Stomach (tissue), 4 donors: ENCODE data around the gene CASP8AP2.

ENCODE experiments used
- CTCF ChIP-seq, 7 experiments: fragments of 450-650 bp in 4 of 7; fragments of 200-600 bp in 3 of 7; sonication (generic) in 3 of 7; IDR thresholded peaks; one replicate each; pipeline ENCODE4 v1.5.1; 2016 to 2019; ENCODE audit warnings: antibody characterized with exemption in 7 of 7, control low read depth in 2 of 7, mild to moderate bottlenecking in 1 of 7
- EP300 ChIP-seq: sonication (generic); formaldehyde crosslinking; IDR thresholded peaks from one replicate; pipeline ENCODE4 v1.6.1; 2017; ENCODE audit warnings: antibody characterized with exemption
- POLR2A ChIP-seq, 4 donors: fragments of 450-650 bp; IDR thresholded peaks; one replicate each; pipeline ENCODE4 v1.6.1; 2016; ENCODE audit warnings: antibody characterized with exemption in 4 of 4, control low read depth in 2 of 4, mild to moderate bottlenecking in 1 of 4, moderate library complexity in 1 of 4
- POLR2AphosphoS5 ChIP-seq, 3 donors: sonication (generic); formaldehyde crosslinking; IDR thresholded peaks; one replicate each; pipeline ENCODE4 v1.6.1; 2016; ENCODE audit warnings: antibody characterized with exemption in 3 of 3

GRCh38 chr6:89874438-89874837 is 44.8 kb downstream of the CASP8AP2 start:
- TF ChIP-seq POLR2A (IDR thresholded peaks at IDR 0.05) = no peak
- no peak for TF ChIP-seq EP300
- TF ChIP-seq CTCF (IDR thresholded peaks at IDR 0.05) = no peak
- no peak for TF ChIP-seq POLR2AphosphoS5 (IDR thresholded peaks at IDR 0.05)
